H9 (cell line): ENCODE data around the gene LMOD1. TPM values are rescaled to one million over a fixed set of nuclear protein-coding genes. Genes with fewer than 3 reads are reported as not detected.

Source experiments
- DNase-seq: peaks from one replicate; pipeline ENCODE4 v3.0.0-alpha.2; 2017
- H2AFZ ChIP-seq: one replicate; pipeline ENCODE4 v1.6.1; 2013; ENCODE audit warnings: mild to moderate bottlenecking, low read length, control low read depth, moderate library complexity
- H2AK5ac ChIP-seq: 2 replicates; pipeline ENCODE4 v1.6.1; 2013; ENCODE audit warnings: low read length, control low read depth, mixed read lengths; ENCODE audit not compliant: insufficient read length
- H2BK120ac ChIP-seq: one replicate; pipeline ENCODE4 v1.6.1; 2013; ENCODE audit warnings: low read depth, mild to moderate bottlenecking, low read length, control low read depth, inconsistent platforms; ENCODE audit not compliant: poor library complexity, severe bottlenecking
- H2BK12ac ChIP-seq: 2 replicates; pipeline ENCODE4 v1.6.1; 2013; ENCODE audit warnings: low read length, control low read depth, mixed read lengths, low read depth; ENCODE audit not compliant: insufficient read length
- H2BK15ac ChIP-seq: 2 replicates; pipeline ENCODE4 v1.6.1; 2013; ENCODE audit warnings: low read depth, low read length, control low read depth
- H2BK20ac ChIP-seq: one replicate; pipeline ENCODE4 v1.6.1; 2013; ENCODE audit warnings: low read depth, mild to moderate bottlenecking, low read length, control low read depth, inconsistent platforms; ENCODE audit not compliant: poor library complexity, severe bottlenecking
- H2BK5ac ChIP-seq: 2 replicates; pipeline ENCODE4 v1.6.1; 2013; ENCODE audit warnings: low read length, control low read depth, mixed read lengths; ENCODE audit not compliant: insufficient read length
- H3K14ac ChIP-seq: 2 replicates; pipeline ENCODE4 v1.6.1; 2013; ENCODE audit warnings: low read length, control low read depth; ENCODE audit not compliant: insufficient read depth
- H3K18ac ChIP-seq: 2 replicates; pipeline ENCODE4 v1.6.1; 2013; ENCODE audit warnings: low read depth, mild to moderate bottlenecking, mixed read lengths, low read length, control low read depth; ENCODE audit not compliant: insufficient read length
- H3K23ac ChIP-seq: 2 replicates; pipeline ENCODE4 v1.6.1; 2013; ENCODE audit warnings: low read length, control low read depth, mixed read lengths, low read depth; ENCODE audit not compliant: insufficient read length
- H3K23me2 ChIP-seq: 2 replicates; pipeline ENCODE4 v1.6.1; 2013; ENCODE audit warnings: low read depth, mild to moderate bottlenecking, mixed read lengths, low read length, control low read depth; ENCODE audit not compliant: insufficient read length, poor library complexity, severe bottlenecking
- H3K27ac ChIP-seq: 2 replicates; pipeline ENCODE4 v1.5.1; 2013; ENCODE audit warnings: low read length, control low read depth, mixed read lengths, low read depth; ENCODE audit not compliant: insufficient read length
- H3K27me3 ChIP-seq: 2 replicates; pipeline ENCODE4 v1.6.1; 2013; ENCODE audit warnings: low read length, control low read depth, inconsistent platforms; ENCODE audit not compliant: insufficient read depth
- H3K4ac ChIP-seq: 2 replicates; pipeline ENCODE4 v1.6.1; 2013; ENCODE audit warnings: low read depth, mild to moderate bottlenecking, control low read depth, inconsistent platforms, low read length, moderate library complexity
- H3K4me1 ChIP-seq: 2 replicates; pipeline ENCODE4 v1.6.1; 2013; ENCODE audit warnings: low read length, control low read depth, inconsistent platforms; ENCODE audit not compliant: insufficient read depth
- H3K4me2 ChIP-seq: 2 replicates; pipeline ENCODE4 v1.6.1; 2013; ENCODE audit warnings: low read length, control low read depth, mixed read lengths; ENCODE audit not compliant: insufficient read length, insufficient read depth
- H3K56ac ChIP-seq: 2 replicates; pipeline ENCODE4 v1.6.1; 2013; ENCODE audit warnings: low read depth, mild to moderate bottlenecking, mixed read lengths, low read length, control low read depth; ENCODE audit not compliant: insufficient read length
- H3K79me1 ChIP-seq: 2 replicates; pipeline ENCODE4 v1.6.1; 2013; ENCODE audit warnings: low read depth, mild to moderate bottlenecking, moderate library complexity, low read length, control low read depth, inconsistent platforms; ENCODE audit not compliant: insufficient read depth, poor library complexity, severe bottlenecking
- H3K79me2 ChIP-seq: 2 replicates; pipeline ENCODE4 v1.6.1; 2013; ENCODE audit warnings: low read length, control low read depth, inconsistent platforms; ENCODE audit not compliant: insufficient read depth
- H3K9ac ChIP-seq: 2 replicates; pipeline ENCODE4 v1.6.1; 2013; ENCODE audit warnings: low read length, control low read depth, mixed read lengths; ENCODE audit not compliant: insufficient read length; ENCODE audit errors: extremely low read depth
- H3K9me3 ChIP-seq: one replicate; pipeline ENCODE4 v1.6.1; 2013; ENCODE audit warnings: low read depth, low read length, inconsistent platforms; ENCODE audit not compliant: control insufficient read depth
- H3T11ph ChIP-seq: one replicate; pipeline ENCODE4 v1.6.1; 2013; ENCODE audit warnings: mild to moderate bottlenecking, low read length, control low read depth, inconsistent platforms
- H4K20me1 ChIP-seq: one replicate; pipeline ENCODE4 v1.6.1; 2013; ENCODE audit not compliant: control insufficient read depth, insufficient read length, insufficient read depth
- H4K5ac ChIP-seq: 2 replicates; pipeline ENCODE4 v1.6.1; 2013; ENCODE audit warnings: low read depth, mild to moderate bottlenecking, mixed read lengths, low read length, control low read depth; ENCODE audit not compliant: insufficient read length
- H4K8ac ChIP-seq: replicated peaks from 2 replicates; pipeline ENCODE4 v1.6.1; 2013; ENCODE audit warnings: low read length, control low read depth, mixed read lengths, low read depth; ENCODE audit not compliant: insufficient read length
- H4K91ac ChIP-seq: 2 replicates; pipeline ENCODE4 v1.6.1; 2013; ENCODE audit warnings: low read depth, mild to moderate bottlenecking, moderate library complexity, mixed read lengths, low read length, control low read depth; ENCODE audit not compliant: insufficient read length
- H3K27ac Mint-ChIP-seq, 3 experiments: 2 replicates in 2 of 3; 3 replicates in 1 of 3; pipeline ENCODE4 v1.8.0; 2020 to 2021; ENCODE audit warnings: mixed read lengths in 3 of 3, mild to moderate bottlenecking in 1 of 3, moderate library complexity in 1 of 3
- H3K27me3 Mint-ChIP-seq: 2 replicates; pipeline ENCODE4 v1.8.0; 2021; ENCODE audit warnings: low read depth, mild to moderate bottlenecking, moderate library complexity, mixed read lengths
- H3K36me3 Mint-ChIP-seq, 3 experiments: 2 replicates in 2 of 3; 3 replicates in 1 of 3; pipeline ENCODE4 v1.8.0; 2020 to 2021; ENCODE audit warnings: low read depth in 3 of 3, mixed read lengths in 3 of 3; ENCODE audit not compliant: insufficient read depth in 1 of 3
- H3K4me1 Mint-ChIP-seq, 2 experiments: 2 replicates each; pipeline ENCODE4 v1.8.0; 2020; ENCODE audit warnings: mixed read lengths in 2 of 2
- H3K4me3 Mint-ChIP-seq, 2 experiments: 2 replicates in 1 of 2; 3 replicates in 1 of 2; pipeline ENCODE4 v1.8.0; 2020 to 2021; ENCODE audit warnings: mild to moderate bottlenecking in 2 of 2, mixed read lengths in 2 of 2, moderate library complexity in 1 of 2
- H3K9me3 Mint-ChIP-seq, 2 experiments: 2 replicates in 1 of 2; 3 replicates in 1 of 2; pipeline ENCODE4 v1.8.0; 2020; ENCODE audit warnings: mild to moderate bottlenecking in 2 of 2, mixed read lengths in 2 of 2, moderate library complexity in 1 of 2
- CTCF ChIP-seq: fragments of 200-600 bp; sonication (generic); conservative IDR thresholded peaks from 3 replicates; pipeline ENCODE4 v1.8.0; 2021; ENCODE audit warnings: antibody characterized with exemption, mild to moderate bottlenecking
- WGBS: extraction: QIAGEN DNeasy Blood & Tissue Kit; methylation state at CpG from one replicate; pipeline ENCODE4 v1.1.7; 2013; ENCODE audit warnings: missing lambda C conversion rate, low lambda C conversion rate, mixed read lengths; ENCODE audit not compliant: insufficient read length; ENCODE audit errors: extremely low coverage; 5-methylcytosine and 5-hydroxymethylcytosine counted together
- total RNA-seq: library from RNA; stranded (reverse); gene quantifications from 2 replicates; pipeline ENCODE4 v1.2.1, GENCODE V29; 2021

LMOD1 gene
- total RNA-seq, 1 experiment from 2014 or later: 0.31 TPM

GRCh38 chr1:201851949-201852348, 94.4 kb downstream of the LMOD1 start:
- H3K27me3 ChIP-seq: no peaks in the 10 kb centered on the region
- H2BK5ac ChIP-seq: no peak overlapping the region
- H3K9me3 ChIP-seq: no peaks in the 10 kb centered on the region
- H3K27ac ChIP-seq: no peak overlapping the region
- no peak overlapping the region for H2BK15ac ChIP-seq
- H3K9ac ChIP-seq: no peak overlapping the region
- no peak overlapping the region for H3K4ac ChIP-seq
- Mint-ChIP-seq H3K4me1 (no peaks in the 10 kb centered on the region), H3K27me3 (no peaks in the 10 kb centered on the region), H3K27ac (no peak overlapping the region), H3K9me3 (no peaks in the 10 kb centered on the region), H3K4me3 (no peak overlapping the region), H3K36me3 (peaks cover 35 to 90% (median 85%) of the 10 kb centered on the region in 3 experiments; a peak in 6 of 7 replicates)
- no peak overlapping the region for H4K5ac ChIP-seq
- no peak overlapping the region for H4K8ac ChIP-seq
- no peak overlapping the region for H3T11ph ChIP-seq
- H2AK5ac ChIP-seq: no peak overlapping the region
- H2BK120ac ChIP-seq: no peak overlapping the region
- TF ChIP-seq CTCF: no peak
- no peak overlapping the region for H2BK20ac ChIP-seq
- no peak overlapping the region for H3K4me2 ChIP-seq
- no peak for DNase-seq
- H3K14ac ChIP-seq: no peak overlapping the region
- H3K56ac ChIP-seq: no peak overlapping the region
- no peak overlapping the region for H3K23ac ChIP-seq
- no peak overlapping the region for H4K91ac ChIP-seq
- H3K79me1 ChIP-seq: no peaks in the 10 kb centered on the region
- H2AFZ ChIP-seq: no peak overlapping the region
- no peaks in the 10 kb centered on the region for H3K23me2 ChIP-seq
- no peaks in the 10 kb centered on the region for H4K20me1 ChIP-seq
- H3K18ac ChIP-seq: no peak overlapping the region
- no peaks in the 10 kb centered on the region for H3K79me2 ChIP-seq
- no peaks in the 10 kb centered on the region for H3K4me1 ChIP-seq
- H2BK12ac ChIP-seq: no peak overlapping the region
- WGBS: no CpG with 5 or more reads among the region's 1 CpG
